Activated CD8-positive, alpha-beta memory T cell treated with anti-CD3 and anti-CD28 coated beads for 36 hours (primary cell): ENCODE results near the gene MUC4. TPM values are rescaled to one million over a fixed set of nuclear protein-coding genes. Genes with fewer than 3 reads are reported as not detected.
"Not testable (repeated sequence)": the region's sequence is repeated elsewhere in the genome, so short reads cannot be mapped to it uniquely, and the experiment has no call there.

ENCODE experiments used
- CTCF ChIA-PET: fragments of 350-600 bp; sonication (Branson Sonifier 250); formaldehyde crosslinking; loops from one replicate; lab custom pipeline; 2021; ENCODE audit warnings: antibody characterized with exemption; lab: Charles Lee
- POLR2A ChIA-PET: fragments of 350-600 bp; sonication (Branson Sonifier 250); formaldehyde crosslinking; loops from one replicate; lab custom pipeline; 2021; ENCODE audit warnings: antibody characterized with exemption; lab: Charles Lee
- total RNA-seq, 2 experiments: library from RNA; stranded (reverse); gene quantifications; one replicate each; pipeline ENCODE4 v1.2.3, GENCODE V29; 2021

Gene MUC4
- total RNA-seq, 2 experiments from 2014 or later, result 0.13 to 0.32 TPM

GRCh38 chr3:195802261-195802701 is 9.4 kb downstream of the MUC4 start:
- POLR2A ChIA-PET, result no interaction called here
- CTCF ChIA-PET, result interaction anchor here (1.4 kb wide), 1 partner anchor 48 kb away, joined by 5 read pairs; no protein-coding TSS in a partner anchor

- ChIA-PET CTCF (interaction anchor here (1.4 kb wide), 1 partner anchor 48 kb away, joined by 5 read pairs; no protein-coding TSS in a partner anchor), POLR2A (no interaction called here)
Observed at GRCh38 chr3:195801251-195802183, 10.2 kb downstream of the MUC4 start.

- ChIA-PET POLR2A (no interaction called here), CTCF (no interaction called here)
Observed at GRCh38 chr3:195800240-195800639, 11.5 kb downstream of the MUC4 start.

GRCh38 chr3:195796795-195797194 is 14.9 kb downstream of the MUC4 start:
- ChIA-PET POLR2A (no interaction called here), CTCF (no interaction called here)

- POLR2A ChIA-PET, result no interaction called here
- CTCF ChIA-PET, result no interaction called here
Observed at GRCh38 chr3:195794708-195795107, 17.0 kb downstream of the MUC4 start.

GRCh38 chr3:195792621-195793020 is 19.1 kb downstream of the MUC4 start:
- POLR2A ChIA-PET, CTCF ChIA-PET: not testable (repeated sequence)

- CTCF ChIA-PET, result no interaction called here
- POLR2A ChIA-PET, result no interaction called here
Observed at GRCh38 chr3:195790901-195791300, 20.8 kb downstream of the MUC4 start.

GRCh38 chr3:195788711-195789581 is 22.8 kb downstream of the MUC4 start:
- ChIA-PET CTCF (no interaction called here), POLR2A (no interaction called here)

GRCh38 chr3:195785781-195786405 is 25.8 kb downstream of the MUC4 start:
- CTCF ChIA-PET, POLR2A ChIA-PET: not testable (repeated sequence)

- POLR2A ChIA-PET, result not testable (repeated sequence)
Observed at GRCh38 chr3:195784031-195784430, 27.7 kb downstream of the MUC4 start.

GRCh38 chr3:195781236-195781635 is 30.5 kb downstream of the MUC4 start:
- POLR2A ChIA-PET, CTCF ChIA-PET: not testable (repeated sequence)

More at GRCh38 chr3:195784031-195784430, 27.7 kb downstream of the MUC4 start:
- CTCF ChIA-PET, result not testable (repeated sequence)

- ChIA-PET CTCF (no interaction called here), POLR2A (no interaction called here)
Observed at GRCh38 chr3:195777975-195778374, 33.8 kb downstream of the MUC4 start.

GRCh38 chr3:195774917-195775316 is 36.8 kb downstream of the MUC4 start:
- CTCF ChIA-PET, result interaction anchor here (0.7 kb wide), 1 partner anchor 322 kb away, joined by 3 read pairs; no protein-coding TSS in a partner anchor
- POLR2A ChIA-PET, result no interaction called here

GRCh38 chr3:195773956-195774537 is 37.7 kb downstream of the MUC4 start:
- ChIA-PET CTCF (interaction anchor here (0.7 kb wide), 1 partner anchor 322 kb away, joined by 3 read pairs; no protein-coding TSS in a partner anchor), POLR2A (no interaction called here)

- ChIA-PET CTCF (no interaction called here), POLR2A (no interaction called here)
Observed at GRCh38 chr3:195771646-195772300, 40.0 kb downstream of the MUC4 start.

GRCh38 chr3:195770841-195771645 is 40.7 kb downstream of the MUC4 start:
- POLR2A ChIA-PET, CTCF ChIA-PET: not testable (repeated sequence)

GRCh38 chr3:195770081-195770840 is 41.5 kb downstream of the MUC4 start:
- CTCF ChIA-PET, result no interaction called here
- POLR2A ChIA-PET, result no interaction called here
